Measurements from ENCODE around the gene OR2L8.

OR2L8 gene

DNA sequence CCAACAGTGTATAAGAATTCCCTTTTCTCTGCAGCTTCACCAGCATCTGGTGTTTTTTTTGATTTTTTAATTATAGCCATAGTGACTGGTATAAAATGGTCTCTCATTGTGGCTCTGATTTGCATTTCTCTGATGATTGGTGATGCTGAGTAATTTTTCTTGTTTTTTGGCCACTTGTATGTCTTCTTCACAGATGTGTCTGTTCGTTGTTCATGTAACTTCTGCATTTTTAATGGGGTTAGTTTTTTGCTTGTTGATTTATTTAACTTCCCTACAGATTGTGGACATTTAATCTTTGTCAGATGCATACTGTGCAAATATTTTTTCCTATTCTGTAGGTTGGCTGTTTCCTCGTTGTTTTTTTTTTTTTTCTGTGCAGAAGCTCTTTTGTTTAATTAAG, 44.3 kb downstream of the OR2L8 start:
- DNase-seq (ENCODE audit: low read depth, low spot score) = no peak

DNA sequence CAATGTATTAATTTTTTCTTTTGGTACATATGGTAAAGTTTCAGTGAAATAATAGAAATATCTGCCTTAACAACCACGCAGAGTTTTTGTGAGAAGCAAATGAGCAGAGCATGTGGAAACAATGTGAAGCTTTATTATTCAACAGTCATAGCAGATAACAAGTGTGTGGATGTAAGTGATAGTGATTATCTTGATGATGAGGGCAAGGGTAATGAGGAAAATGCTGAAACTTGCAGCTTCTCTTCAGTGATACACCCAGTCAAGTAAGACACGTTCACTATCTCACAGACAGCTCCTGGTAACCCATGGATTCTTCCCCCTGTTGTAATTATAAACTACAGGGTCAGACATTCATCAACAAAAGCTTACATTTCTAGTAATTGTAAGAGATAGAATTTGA, 50.2 kb downstream of the OR2L8 start:
- DNase-seq (ENCODE audit: low read depth, low spot score) = no peak

All from brain pericyte (primary cell).